HEK293 (cell line): ENCODE results near the gene SLC22A12.

Source experiments
- BCL11B ChIP-seq: fragments of 450-650 bp; formaldehyde crosslinking; IDR thresholded peaks from 2 replicates; pipeline ENCODE4 v1.5.1; 2016; ENCODE audit warnings: low read depth, missing biosample characterization, missing genetic modification characterization
- CTCF ChIP-seq: fragments of 450-650 bp; formaldehyde crosslinking; IDR thresholded peaks from 2 replicates; pipeline ENCODE4 v1.5.1; 2016; ENCODE audit warnings: missing biosample characterization, missing genetic modification characterization
- WT1 ChIP-seq: fragments of 450-650 bp; formaldehyde crosslinking; IDR thresholded peaks from 2 replicates; pipeline ENCODE4 v1.5.1; 2016; ENCODE audit warnings: missing biosample characterization, missing genetic modification characterization
- ZIC2 ChIP-seq: fragments of 450-650 bp; formaldehyde crosslinking; IDR thresholded peaks from 2 replicates; pipeline ENCODE4 v1.5.1; 2016; ENCODE audit warnings: missing biosample characterization, missing genetic modification characterization
- ZNF133 ChIP-seq: fragments of 450-650 bp; formaldehyde crosslinking; IDR thresholded peaks from 2 replicates; pipeline ENCODE4 v1.5.1; 2016; ENCODE audit warnings: missing biosample characterization, missing genetic modification characterization
- ZNF24 ChIP-seq: fragments of 450-650 bp; formaldehyde crosslinking; IDR thresholded peaks from 2 replicates; pipeline ENCODE4 v1.5.1; 2016; ENCODE audit warnings: missing biosample characterization, missing genetic modification characterization
- ZNF350 ChIP-seq: fragments of 450-650 bp; formaldehyde crosslinking; IDR thresholded peaks from 2 replicates; pipeline ENCODE4 v1.5.0; 2017; ENCODE audit warnings: missing biosample characterization, mild to moderate bottlenecking, missing genetic modification characterization
- ZNF510 ChIP-seq: fragments of 450-650 bp; formaldehyde crosslinking; IDR thresholded peaks from 2 replicates; pipeline ENCODE4 v1.5.1; 2018; ENCODE audit warnings: mild to moderate bottlenecking, missing genetic modification characterization, missing biosample characterization; ENCODE audit not compliant: insufficient replicate concordance
- ZNF529 ChIP-seq: fragments of 450-650 bp; formaldehyde crosslinking; IDR thresholded peaks from 2 replicates; pipeline ENCODE4 v1.5.1; 2017; ENCODE audit warnings: missing genetic modification characterization, missing biosample characterization; ENCODE audit not compliant: insufficient replicate concordance
- ZNF645 ChIP-seq: fragments of 450-650 bp; formaldehyde crosslinking; IDR thresholded peaks from 2 replicates; pipeline ENCODE4; 2016; ENCODE audit warnings: missing biosample characterization, missing genetic modification characterization
- ZNF791 ChIP-seq: fragments of 450-650 bp; formaldehyde crosslinking; IDR thresholded peaks from 2 replicates; pipeline ENCODE4 v1.5.1; 2016; ENCODE audit warnings: missing biosample characterization, missing genetic modification characterization

- no peak for TF ChIP-seq ZNF133 (tag by site-specific recombination)
- TF ChIP-seq ZNF645 (tag by site-specific recombination), result no peak
- no peak for TF ChIP-seq ZNF791 (tag by site-specific recombination)
- TF ChIP-seq ZNF510 (tag by site-specific recombination), result no peak
- TF ChIP-seq ZNF24 (tag by site-specific recombination), result no peak
- TF ChIP-seq WT1 (tag by site-specific recombination), result no peak
- no peak for TF ChIP-seq BCL11B (tag by site-specific recombination)
- TF ChIP-seq ZNF529 (tag by site-specific recombination), result no peak
- TF ChIP-seq ZNF350 (tag by site-specific recombination), result no peak
- TF ChIP-seq ZIC2 (tag by site-specific recombination), result no peak
- no peak for TF ChIP-seq CTCF
Observed at GRCh38 chr11:64608636-64609035, 17.6 kb downstream of the SLC22A12 start.
